PC-3 (cell line): Measurements from ENCODE around the gene PRRX2. TPM values are rescaled to one million over a fixed set of nuclear protein-coding genes. Genes with fewer than 3 reads are reported as not detected.

Experiments used
- ATAC-seq: fragments of 200-7000 bp; cut with Tn5 transposase; 2 replicates; pipeline ENCODE4 v1.9.1; 2020; ENCODE audit warnings: mild to moderate bottlenecking, moderate library complexity
- BruUV-seq: library from RNA; stranded (reverse); fragments of 400-500 nt; replicated peaks from 2 replicates; lab custom pipeline; 2021; lab: Mats Ljungman, UMichigan
- CTCF ChIA-PET: fragments of 300-600 bp; sonication (Branson Sonifier 250); formaldehyde crosslinking; loops from one replicate; lab custom pipeline; 2022; ENCODE audit warnings: antibody characterized with exemption; lab: Charles Lee
- POLR2A ChIA-PET: fragments of 300-600 bp; sonication (Branson Sonifier 250); formaldehyde crosslinking; loops from one replicate; lab custom pipeline; 2022; ENCODE audit warnings: antibody characterized with exemption; ENCODE audit not compliant: unreplicated experiment; lab: Charles Lee
- DNase-seq: peaks from one replicate; pipeline ENCODE4 v3.0.0-alpha.2; 2015
- H2AFZ ChIP-seq: fragments of 300-600 bp; sonication (generic); 2 replicates; pipeline ENCODE4 v1.6.0; 2016; ENCODE audit warnings: antibody characterized with exemption, low read length
- H3F3A ChIP-seq: fragments of 300-600 bp; sonication (generic); one replicate; pipeline ENCODE4 v1.6.0; 2017; ENCODE audit warnings: antibody characterized with exemption, low read length, control low read depth, mild to moderate bottlenecking; ENCODE audit not compliant: unreplicated experiment
- H3K27ac ChIP-seq: fragments of 300-600 bp; sonication (generic); 2 replicates; pipeline ENCODE4 v1.5.1; 2016; ENCODE audit warnings: mild to moderate bottlenecking, low read length
- H3K27me3 ChIP-seq: fragments of 300-600 bp; sonication (generic); 2 replicates; pipeline ENCODE4 v1.6.1; 2016; ENCODE audit warnings: low read length, mixed read lengths
- H3K36me3 ChIP-seq: fragments of 300-600 bp; sonication (generic); 2 replicates; pipeline ENCODE4 v1.6.1; 2016; ENCODE audit warnings: low read depth, mixed run types, low read length, mixed read lengths
- H3K4me1 ChIP-seq: fragments of 300-600 bp; sonication (generic); 2 replicates; pipeline ENCODE4 v1.5.1; 2016; ENCODE audit warnings: low read length; ENCODE audit not compliant: insufficient read depth
- H3K4me2 ChIP-seq: fragments of 300-600 bp; sonication (generic); 2 replicates; pipeline ENCODE4 v1.6.0; 2016; ENCODE audit warnings: low read length
- H3K4me3 ChIP-seq: fragments of 300-600 bp; sonication (generic); 2 replicates; pipeline ENCODE4 v1.5.1; 2016; ENCODE audit warnings: mild to moderate bottlenecking, low read length, mixed read lengths
- H3K79me2 ChIP-seq: fragments of 300-600 bp; sonication (generic); 2 replicates; pipeline ENCODE4 v1.6.1; 2017; ENCODE audit warnings: low read length, mixed read lengths
- H3K9ac ChIP-seq: fragments of 300-600 bp; sonication (generic); 2 replicates; pipeline ENCODE4 v1.6.0; 2016; ENCODE audit warnings: mild to moderate bottlenecking, low read length
- H3K9me2 ChIP-seq: fragments of 300-600 bp; sonication (generic); replicated peaks from 2 replicates; pipeline ENCODE4 v1.6.1; 2016; ENCODE audit warnings: mixed run types, low read length, mixed read lengths
- H3K9me3 ChIP-seq: fragments of 300-600 bp; sonication (generic); 2 replicates; pipeline ENCODE4 v1.6.1; 2016; ENCODE audit warnings: low read length, mixed read lengths
- H4K20me1 ChIP-seq: fragments of 300-600 bp; sonication (generic); 2 replicates; pipeline ENCODE4 v1.6.1; 2016; ENCODE audit warnings: low read length, mixed read lengths
- EZH2 ChIP-seq: fragments of 300-600 bp; sonication (generic); IDR thresholded peaks from one replicate; pipeline ENCODE4 v1.6.1; 2017; ENCODE audit warnings: antibody characterized with exemption, mild to moderate bottlenecking, low read length; ENCODE audit not compliant: unreplicated experiment
- EZH2phosphoT487 ChIP-seq: fragments of 300-600 bp; sonication (generic); IDR thresholded peaks from 2 replicates; pipeline ENCODE4 v1.6.1; 2018; ENCODE audit warnings: mild to moderate bottlenecking, antibody characterized with exemption, low read length, borderline replicate concordance
- intact Hi-C: fragments of 100-400 bp; cut with micrococcal nuclease; formaldehyde crosslinking; loops from 2 replicates; pipeline ENCODE4 v1.9.0; 2023
- total RNA-seq: library from RNA; depleted of rRNA; stranded (reverse); fragments of >200 nt; gene quantifications from 2 replicates; pipeline ENCODE4 v1.2.3, GENCODE V29; 2014
- TF ChIP-seq, protein P1 (sequence below): fragments of 300-600 bp; sonication (generic); conservative IDR thresholded peaks from 2 replicates; pipeline ENCODE4 v1.5.1; 2017; ENCODE audit warnings: antibody characterized with exemption, low read depth, mild to moderate bottlenecking, low read length

The PRRX2 gene
- total RNA-seq, 1 experiment from 2014 or later, result 0.47 TPM

DNA sequence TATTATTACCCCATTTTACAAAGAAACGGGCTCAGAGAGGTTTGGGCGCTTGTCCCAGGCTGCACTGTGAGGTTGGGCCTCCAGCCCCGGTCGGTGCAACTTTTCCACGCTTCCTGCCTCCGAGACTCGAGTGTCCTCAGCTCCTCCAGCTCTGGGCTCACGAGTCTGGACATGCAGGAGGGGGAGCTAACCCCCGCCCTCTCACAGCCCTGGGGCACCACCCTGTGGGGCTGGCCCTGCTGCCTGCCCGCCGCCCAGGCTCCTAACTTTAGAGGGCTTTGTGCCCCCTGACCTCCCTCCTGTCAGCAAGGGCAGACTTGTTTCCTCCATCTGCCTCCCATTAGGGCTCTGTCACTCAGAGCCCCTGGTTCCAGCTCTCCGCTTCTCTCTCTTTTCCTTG, 19.2 kb upstream of the PRRX2 start:
- DNase-seq, result no peak
- Histone ChIP-seq H3K9me3 (no peaks in the 10 kb centered on the region), H3K4me1 (no peaks in the 10 kb centered on the region), H2AFZ (no peak overlapping the region), H3F3A (no peaks in the 10 kb centered on the region), H4K20me1 (no peaks in the 10 kb centered on the region), H3K79me2 (peaks cover 7% of the 10 kb centered on the region), H3K9me2 (no peaks in the 10 kb centered on the region), H3K4me3 (no peak overlapping the region), H3K9ac (no peak overlapping the region), H3K36me3 (no peaks in the 10 kb centered on the region), H3K27me3 (no peaks in the 10 kb centered on the region), H3K4me2 (no peak overlapping the region), H3K27ac (no peak overlapping the region)
- BruUV-seq, result no TSS peak
- TF ChIP-seq EZH2phosphoT487, result no peak
- TF ChIP-seq, protein P1, sequence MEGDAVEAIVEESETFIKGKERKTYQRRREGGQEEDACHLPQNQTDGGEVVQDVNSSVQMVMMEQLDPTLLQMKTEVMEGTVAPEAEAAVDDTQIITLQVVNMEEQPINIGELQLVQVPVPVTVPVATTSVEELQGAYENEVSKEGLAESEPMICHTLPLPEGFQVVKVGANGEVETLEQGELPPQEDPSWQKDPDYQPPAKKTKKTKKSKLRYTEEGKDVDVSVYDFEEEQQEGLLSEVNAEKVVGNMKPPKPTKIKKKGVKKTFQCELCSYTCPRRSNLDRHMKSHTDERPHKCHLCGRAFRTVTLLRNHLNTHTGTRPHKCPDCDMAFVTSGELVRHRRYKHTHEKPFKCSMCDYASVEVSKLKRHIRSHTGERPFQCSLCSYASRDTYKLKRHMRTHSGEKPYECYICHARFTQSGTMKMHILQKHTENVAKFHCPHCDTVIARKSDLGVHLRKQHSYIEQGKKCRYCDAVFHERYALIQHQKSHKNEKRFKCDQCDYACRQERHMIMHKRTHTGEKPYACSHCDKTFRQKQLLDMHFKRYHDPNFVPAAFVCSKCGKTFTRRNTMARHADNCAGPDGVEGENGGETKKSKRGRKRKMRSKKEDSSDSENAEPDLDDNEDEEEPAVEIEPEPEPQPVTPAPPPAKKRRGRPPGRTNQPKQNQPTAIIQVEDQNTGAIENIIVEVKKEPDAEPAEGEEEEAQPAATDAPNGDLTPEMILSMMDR, result no peak
- no peak for TF ChIP-seq EZH2
- ATAC-seq, result no peak
- POLR2A ChIA-PET, result no interaction called here
- intact Hi-C loops, result no loop called here
- CTCF ChIA-PET, result no interaction called here

DNA sequence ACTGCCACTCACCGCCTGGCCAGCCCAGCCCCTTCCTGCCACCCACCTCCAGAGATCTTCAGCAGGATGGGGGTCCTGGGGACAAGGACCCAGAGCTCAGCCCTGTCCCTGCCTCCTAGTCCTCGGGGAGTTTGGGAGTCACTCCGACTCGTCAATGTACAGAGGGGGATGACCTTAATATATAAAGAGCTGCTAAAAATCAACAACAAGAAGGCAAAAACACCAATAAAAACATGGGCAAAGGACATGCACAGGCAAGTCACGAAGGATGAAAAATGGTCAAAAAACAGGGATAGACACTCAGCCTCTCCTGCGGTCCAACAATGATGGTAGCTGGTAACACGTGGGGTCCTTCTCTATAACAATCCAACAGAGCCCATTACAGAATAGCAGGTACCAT, 18.8 kb upstream of the PRRX2 start:
- intact Hi-C loops, result no loop called here
- Histone ChIP-seq H3K79me2 (peaks cover 3% of the 10 kb centered on the region), H3F3A (no peaks in the 10 kb centered on the region), H4K20me1 (no peaks in the 10 kb centered on the region), H2AFZ (no peak overlapping the region), H3K9me3 (no peaks in the 10 kb centered on the region), H3K27me3 (no peaks in the 10 kb centered on the region), H3K9me2 (no peaks in the 10 kb centered on the region), H3K4me2 (no peak overlapping the region), H3K4me3 (no peak overlapping the region), H3K4me1 (no peaks in the 10 kb centered on the region), H3K9ac (no peak overlapping the region), H3K36me3 (no peaks in the 10 kb centered on the region), H3K27ac (no peak overlapping the region)
- BruUV-seq, result no TSS peak
- TF ChIP-seq EZH2phosphoT487, result no peak
- TF ChIP-seq EZH2, result no peak
- TF ChIP-seq, protein P1, result no peak
- DNase-seq (no peak), ATAC-seq (no peak)
- ChIA-PET CTCF (no interaction called here), POLR2A (no interaction called here)

DNA sequence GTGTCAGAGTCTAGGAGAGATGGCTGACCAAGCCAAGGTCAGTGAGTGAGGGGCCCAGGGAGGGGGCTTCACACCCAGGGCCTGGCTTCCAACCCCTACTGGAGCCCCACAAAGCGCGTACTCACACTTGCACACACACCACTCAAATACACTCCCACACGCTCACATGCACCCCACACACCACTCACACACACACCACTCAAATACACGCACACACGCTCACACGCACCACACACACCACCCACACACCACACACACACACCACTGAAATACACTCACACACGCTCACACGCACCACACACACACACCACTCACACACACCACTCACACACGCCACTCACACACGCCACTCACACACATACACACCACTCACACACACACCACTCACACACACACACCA, 17.8 kb upstream of the PRRX2 start:
- intact Hi-C loops, result no loop called here
- no peaks in the 10 kb centered on the region for H3K4me1 ChIP-seq
- no peak for ATAC-seq
- H2AFZ ChIP-seq, result no peak overlapping the region
- ChIA-PET POLR2A (no interaction called here), CTCF (no interaction called here)
- no TSS peak for BruUV-seq
- H3K36me3 ChIP-seq, result no peaks in the 10 kb centered on the region
- no peaks in the 10 kb centered on the region for H3K27me3 ChIP-seq
- H3F3A ChIP-seq, result no peaks in the 10 kb centered on the region
- no peak for TF ChIP-seq EZH2phosphoT487
- H3K9me3 ChIP-seq, result no peaks in the 10 kb centered on the region
- no peak overlapping the region for H3K27ac ChIP-seq
- DNase-seq, result no peak
- no peaks in the 10 kb centered on the region for H3K79me2 ChIP-seq
- H4K20me1 ChIP-seq, result no peaks in the 10 kb centered on the region
- no peaks in the 10 kb centered on the region for H3K9me2 ChIP-seq
- H3K4me3 ChIP-seq, result no peak overlapping the region
- no peak overlapping the region for H3K4me2 ChIP-seq
- H3K9ac ChIP-seq, result no peak overlapping the region
